H1 (cell line): ENCODE measurements around the gene MUC2. TPM values are rescaled to one million over a fixed set of nuclear protein-coding genes. Genes with fewer than 3 reads are reported as not detected.

ENCODE experiments used
- HDAC2 ChIP-seq, 2 experiments: fragments of 300-600 bp in 1 of 2; sonication (generic) in 1 of 2; IDR thresholded peaks; 2 replicates each; pipeline ENCODE4 v1.6.1; 2011 to 2012; ENCODE audit warnings: low read depth in 2 of 2, low read length in 2 of 2, mild to moderate bottlenecking in 2 of 2, moderate library complexity in 2 of 2, borderline replicate concordance in 1 of 2, inconsistent platforms in 1 of 2
- JUN ChIP-seq: IDR thresholded peaks from 2 replicates; pipeline ENCODE4 v1.6.1; 2011; ENCODE audit warnings: low read depth, mild to moderate bottlenecking, improper control_type of control experiment, low read length
- polyA plus RNA-seq, 7 experiments: library from polyadenylated mRNA; depleted of rRNA in 3 of 7; stranded (reverse) in 5 of 7; unstranded in 2 of 7; fragments of >200 nt in 5 of 7; fragments of 200-250 nt in 2 of 7; gene quantifications; 1 replicate in 5 of 7; 2 replicates in 1 of 7; 4 replicates in 1 of 7; pipeline versions ENCODE4 v1.2.1 to v1.2.3, GENCODE V29; 2011 to 2013; ENCODE audit warnings: missing spikeins in 2 of 7, mixed read lengths in 2 of 7
- total RNA-seq: library from RNA; stranded (reverse); fragmentation: NEBNext Ultra II Directional; extraction: Animal tissue kit (Norgen Biotek cat#: 25700); gene quantifications from 2 replicates; pipeline ENCODE4 v1.2.1, GENCODE V29; 2021

Gene MUC2
- total and polyA plus RNA-seq, 2 of the 8 experiments (the other 6 are each of a cell fraction or from before 2014, with no cell fraction given): not detected

DNA sequence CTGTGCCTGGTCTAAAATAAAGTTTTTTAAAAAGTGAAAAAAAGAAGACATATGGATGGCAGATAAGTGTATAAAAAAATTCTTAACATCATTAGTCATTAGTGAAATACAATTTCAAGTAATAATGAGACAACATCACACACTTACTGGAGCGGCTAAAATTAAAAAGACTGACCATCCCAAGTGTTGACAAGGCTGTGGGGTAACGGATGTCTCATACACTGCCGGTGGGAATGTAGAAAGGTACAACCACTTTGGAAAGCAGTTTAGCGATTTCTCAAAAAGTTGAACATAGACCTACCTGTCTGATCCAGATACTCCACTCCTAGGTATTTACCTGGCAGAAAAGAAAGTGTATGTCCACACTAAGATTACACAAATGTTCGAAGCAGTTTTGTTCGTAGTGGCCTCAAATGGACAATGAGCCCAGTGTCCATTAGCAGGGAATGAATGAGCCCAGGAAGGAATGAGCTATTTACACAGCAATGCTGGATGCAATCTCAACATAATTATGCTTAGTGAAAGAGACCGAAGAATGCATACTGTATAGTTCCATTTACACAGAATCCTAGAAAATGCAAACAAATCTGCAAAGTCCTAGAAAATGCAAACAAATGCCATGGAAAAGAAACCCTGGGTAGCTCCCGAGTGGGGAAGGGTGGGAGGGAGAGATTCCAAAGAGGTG is 6.7 kb upstream of the MUC2 start (continued):
- TF ChIP-seq JUN: no peak
- TF ChIP-seq HDAC2 (IDR thresholded peaks at IDR 0.05; ENCODE audit: borderline replicate concordance in 1 of 2, low read depth in 2 of 2, low read length in 2 of 2): no peak
